ENCODE measurements around the gene SNX3.

The SNX3 gene

DNA sequence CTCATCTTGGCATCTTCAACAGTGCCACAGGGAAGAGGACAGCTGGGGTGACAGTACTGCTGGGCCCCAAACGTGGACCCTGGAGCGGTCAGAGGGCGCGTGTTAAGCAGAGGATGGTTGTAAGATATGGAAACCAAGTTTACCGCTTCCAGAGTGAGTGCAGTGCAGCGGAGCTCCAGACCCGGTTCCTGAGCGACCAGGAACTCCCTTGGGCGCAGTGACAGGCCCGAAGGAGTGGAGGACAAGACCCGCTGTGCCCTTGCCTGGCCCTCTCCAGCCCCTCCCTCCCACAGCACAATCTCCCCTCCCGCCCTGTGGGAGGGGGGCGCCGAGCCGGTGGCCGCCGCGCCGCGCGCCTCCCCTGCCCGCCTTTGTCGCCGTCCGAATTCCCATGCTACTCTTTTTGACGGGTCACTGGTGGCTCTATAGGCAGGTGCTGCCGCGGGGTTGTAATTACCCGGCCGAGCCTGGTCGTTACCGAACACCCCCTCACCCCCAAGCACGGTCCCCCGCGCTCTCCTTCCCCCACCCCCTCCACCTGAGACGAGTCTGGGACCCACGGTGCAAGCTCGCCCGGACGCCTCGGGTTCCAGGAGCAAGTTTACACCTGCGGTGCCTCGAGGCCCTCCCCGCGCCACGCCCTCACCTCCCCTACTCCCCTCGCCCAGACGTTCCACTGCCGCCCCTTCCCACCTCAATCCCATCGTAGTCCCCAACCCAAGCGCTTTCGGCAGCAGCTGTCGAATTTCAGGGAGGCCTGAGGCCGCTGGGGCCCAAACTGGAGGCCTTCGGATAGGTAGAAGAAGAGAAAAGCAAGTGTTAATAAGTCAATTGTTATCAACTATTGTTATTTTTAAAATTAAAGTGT, 91.1 kb downstream of the SNX3 start:
- no peak for DNase-seq

DNA sequence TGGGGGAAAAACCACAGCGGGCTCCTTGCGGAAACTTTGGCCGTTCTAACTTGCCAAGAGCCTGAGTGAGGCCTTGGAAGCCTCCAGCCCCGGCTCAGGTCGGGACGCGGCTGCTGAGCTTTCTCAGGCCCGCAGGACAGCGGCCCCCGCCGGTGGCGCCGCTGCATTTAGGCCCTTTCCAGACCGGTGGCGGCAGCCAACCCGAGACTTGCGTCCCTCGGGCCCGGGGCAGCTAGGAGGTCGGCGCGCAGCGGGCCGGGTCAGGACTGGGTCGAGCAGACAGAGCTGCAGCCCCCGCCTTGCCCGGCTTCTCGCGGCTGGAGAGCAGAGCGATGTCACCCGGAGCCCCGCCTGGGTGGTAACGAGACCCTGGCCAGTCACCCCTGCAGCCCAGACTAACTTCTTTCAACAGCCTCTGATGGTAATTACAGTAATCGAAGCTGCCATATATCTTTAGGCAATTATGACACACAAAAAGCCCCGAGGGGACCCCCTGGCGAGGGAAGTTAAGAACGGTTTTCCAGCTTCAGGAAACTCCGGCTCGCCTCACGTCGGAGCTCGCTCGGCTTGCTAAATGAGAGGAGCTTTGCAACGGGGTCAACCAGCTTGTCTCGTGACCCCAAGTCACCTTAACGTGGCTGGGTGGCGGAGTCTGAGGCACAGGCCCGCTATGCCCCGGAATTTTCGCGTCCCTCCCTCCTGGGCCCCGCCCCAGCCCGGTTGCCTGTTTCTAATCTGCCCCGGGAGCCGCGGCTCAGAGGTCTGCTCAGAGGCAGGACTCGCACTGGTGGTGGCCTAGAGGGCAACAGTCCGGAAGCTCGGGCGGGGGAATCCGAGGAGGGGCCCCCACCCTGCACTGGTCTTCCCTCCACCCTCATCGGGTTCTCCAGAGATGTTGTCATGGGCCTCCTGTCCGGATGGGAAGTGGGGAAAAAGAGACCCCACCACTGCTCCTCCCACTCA, 92.1 kb downstream of the SNX3 start:
- no peak for DNase-seq

DNA sequence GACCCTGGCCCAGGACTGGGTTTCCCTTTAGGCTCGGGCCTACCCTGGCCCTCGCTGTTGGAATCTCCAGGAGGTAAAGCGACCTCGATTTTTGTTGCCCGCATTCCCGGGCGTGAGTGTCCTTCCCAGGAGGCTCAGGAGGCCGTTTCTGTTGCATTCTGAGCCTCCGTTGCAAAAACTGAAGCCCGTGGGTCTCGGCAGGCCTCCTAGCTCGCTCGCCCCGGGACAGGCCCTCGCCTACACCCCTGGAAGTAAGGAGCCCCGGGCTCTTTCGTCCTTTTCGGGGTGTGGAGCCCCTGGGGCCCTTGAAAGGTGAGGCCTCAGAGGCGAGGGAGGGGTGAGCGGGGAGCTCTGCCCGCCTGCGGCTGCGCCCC, 92.8 kb downstream of the SNX3 start:
- DNase-seq, result no peak

DNA sequence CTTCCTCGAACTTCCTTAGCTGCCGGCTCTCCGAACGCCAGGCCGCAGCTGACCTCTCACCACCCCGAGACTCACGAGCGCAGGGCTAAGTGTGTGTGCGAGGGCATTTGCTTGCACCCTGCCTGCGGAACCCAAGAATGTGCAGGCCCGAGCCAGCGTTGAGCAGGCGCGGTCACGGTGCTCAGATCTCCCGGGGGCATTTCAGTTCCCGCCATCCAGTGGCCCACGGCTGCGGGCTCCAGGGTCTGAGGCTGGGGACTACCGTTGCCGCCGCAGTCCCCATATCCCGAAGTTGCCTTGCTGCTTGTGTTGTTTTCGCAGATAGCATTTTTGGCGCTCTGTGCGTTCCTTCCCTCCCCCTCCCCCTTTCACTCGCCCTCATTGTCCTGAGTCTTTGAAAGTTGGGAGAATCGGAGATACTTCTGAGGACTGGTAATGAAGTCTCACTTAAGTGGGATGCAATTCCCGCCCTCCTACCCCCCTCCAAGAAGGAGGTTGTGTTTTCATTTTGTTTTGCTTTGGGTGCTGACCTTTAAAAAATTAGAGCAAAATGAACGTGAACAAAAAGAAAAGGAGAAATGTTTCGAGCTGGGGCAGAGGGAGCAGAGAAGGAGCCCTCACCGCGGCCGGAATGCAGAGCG, 93.3 kb downstream of the SNX3 start:
- DNase-seq, result no peak

DNA sequence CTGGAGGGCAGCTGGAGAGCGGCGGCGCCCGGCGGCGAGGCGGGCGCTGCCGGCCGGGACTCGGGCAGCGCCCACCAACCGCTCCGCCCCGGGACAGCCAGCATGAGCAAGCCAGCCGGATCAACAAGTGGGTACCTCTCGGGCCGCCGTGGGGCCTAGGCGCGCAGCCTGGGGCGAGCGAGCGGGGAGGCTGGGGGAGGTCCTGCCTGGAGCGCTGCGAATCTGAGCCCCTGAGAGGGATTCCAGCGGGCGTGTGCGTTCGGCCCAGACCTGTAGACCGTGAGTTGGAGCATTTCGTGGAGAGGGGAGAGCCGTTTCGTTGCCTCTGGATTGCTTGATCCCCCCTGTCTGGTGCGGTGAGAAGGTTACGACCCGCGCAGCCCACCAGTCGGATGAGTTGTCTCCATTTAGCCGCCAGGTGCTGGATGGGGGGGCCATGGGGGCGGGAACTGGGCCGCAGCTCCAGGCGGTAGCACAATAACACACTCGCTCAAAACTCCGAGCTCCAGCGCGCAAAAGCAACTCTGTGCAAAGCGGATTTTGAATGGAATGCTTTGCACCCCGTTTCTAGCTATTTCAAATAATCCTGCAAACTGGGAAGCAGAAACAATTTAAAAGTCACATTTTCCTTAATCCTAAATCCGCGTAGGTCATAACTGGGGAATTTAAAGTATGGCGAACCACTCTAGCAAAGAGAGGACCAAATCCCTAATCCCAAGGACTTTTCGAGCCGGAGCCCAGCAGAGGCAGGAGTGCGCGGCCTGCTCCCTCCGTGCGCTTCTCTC, 94.0 kb downstream of the SNX3 start:
- no peak for DNase-seq

DNA sequence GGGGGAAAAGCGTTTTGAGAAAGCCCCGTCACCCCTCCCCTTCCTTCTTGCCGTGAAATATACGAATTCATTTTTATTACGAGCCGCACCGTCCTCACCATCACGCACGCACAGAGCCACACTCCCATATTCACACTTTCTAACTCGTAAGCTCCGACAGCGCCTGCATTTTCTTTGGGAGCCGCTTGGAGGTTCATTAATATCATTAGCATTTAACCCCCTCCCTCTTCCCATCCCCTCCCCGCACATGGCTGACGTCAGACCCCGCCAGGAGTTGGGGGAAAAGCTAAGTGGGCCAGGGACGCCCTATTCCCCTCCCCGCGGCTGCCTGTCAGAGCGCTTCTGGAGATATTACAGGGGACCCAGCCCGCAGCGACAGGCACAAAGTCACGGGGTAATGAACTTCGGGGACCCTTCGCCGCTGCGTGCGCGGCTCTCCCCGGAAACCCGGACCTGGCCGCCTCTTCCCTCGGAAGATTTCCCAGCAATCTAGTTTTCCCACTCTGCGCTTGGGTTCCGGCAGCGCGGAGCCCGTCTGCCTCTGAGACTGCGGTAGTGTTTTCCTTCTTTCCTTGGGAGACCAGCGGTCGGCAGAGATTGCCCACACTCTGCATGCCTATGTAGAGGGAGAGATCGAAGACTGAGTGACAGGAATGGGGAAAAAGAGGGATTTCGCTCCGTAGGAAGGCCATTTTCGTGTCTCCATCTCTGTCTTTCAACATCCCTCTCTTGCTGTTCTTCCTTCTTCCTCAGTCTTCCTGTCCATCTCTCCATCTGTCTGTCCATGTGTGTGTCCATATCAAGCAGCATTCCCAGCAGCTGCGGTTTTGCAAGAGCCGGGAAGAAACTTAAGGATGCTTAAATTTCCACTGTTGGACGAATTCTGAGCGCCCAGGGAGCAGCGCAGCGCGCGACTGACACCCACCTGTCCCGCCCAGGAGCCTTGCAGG, 94.9 kb downstream of the SNX3 start, which contains the start of gene NR2E1:
TSS of gene NR2E1 (plus strand) at position 309 of the 950 bp plus-strand sequence. CDS start 744 bp downstream, outside the sequence.
- no peak for DNase-seq

DNA sequence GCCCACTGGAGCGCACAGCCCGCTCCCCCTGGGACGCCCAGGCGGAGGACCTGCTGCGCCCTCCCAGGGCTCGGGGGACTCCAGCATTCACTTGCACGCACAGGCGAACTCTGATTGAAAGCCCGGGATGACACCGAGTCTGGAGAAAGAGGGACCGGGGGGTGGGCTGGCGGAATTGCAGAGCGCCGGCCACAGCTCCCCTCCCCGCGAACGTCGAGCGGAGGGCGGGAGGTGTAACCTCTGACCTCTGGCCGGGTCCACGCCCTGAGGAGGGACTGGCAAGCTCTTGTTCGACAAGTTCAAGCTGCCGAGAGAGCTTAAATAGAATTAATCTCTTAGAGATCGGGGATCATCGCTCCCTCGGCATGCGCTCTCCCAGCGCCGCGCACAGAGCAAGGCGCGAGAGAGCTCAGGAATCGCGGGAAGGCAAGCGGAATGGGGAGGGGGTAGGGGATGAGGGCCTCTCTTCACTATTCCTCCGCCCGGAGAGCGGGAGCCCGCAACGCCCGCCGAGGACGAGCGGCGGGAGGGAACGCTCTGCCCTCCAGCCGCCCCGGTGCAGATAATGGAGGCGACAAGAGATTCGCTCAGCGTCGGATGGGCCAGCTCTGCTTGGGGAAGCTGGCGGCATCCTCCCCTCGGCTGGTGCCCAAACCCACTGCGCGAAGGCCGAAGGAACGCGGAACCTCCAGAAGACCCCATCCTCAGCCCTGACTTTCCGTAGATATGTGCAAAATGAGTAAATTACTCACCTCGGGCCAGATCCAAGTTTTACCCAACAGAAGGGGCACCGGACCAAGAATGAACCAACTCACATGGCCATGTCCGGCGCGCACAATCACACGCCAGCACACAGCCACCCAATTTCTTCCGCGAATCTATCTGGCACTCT, 95.8 kb downstream of the SNX3 start:
- no peak for DNase-seq

DNA sequence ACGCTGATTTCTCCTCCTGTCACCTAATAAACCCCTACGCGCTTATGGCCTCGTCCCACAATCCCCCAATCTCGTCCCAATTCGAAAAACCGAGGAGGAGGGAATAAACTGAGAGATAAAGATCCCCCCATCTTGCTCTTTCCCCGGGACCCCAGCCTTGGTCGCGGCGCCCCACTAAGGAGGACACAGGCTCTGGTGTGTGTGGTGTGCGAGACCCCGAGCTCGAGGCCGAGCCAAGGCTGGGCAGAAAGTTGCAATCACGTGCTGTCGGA, 96.4 kb downstream of the SNX3 start:
- no peak for DNase-seq

DNA sequence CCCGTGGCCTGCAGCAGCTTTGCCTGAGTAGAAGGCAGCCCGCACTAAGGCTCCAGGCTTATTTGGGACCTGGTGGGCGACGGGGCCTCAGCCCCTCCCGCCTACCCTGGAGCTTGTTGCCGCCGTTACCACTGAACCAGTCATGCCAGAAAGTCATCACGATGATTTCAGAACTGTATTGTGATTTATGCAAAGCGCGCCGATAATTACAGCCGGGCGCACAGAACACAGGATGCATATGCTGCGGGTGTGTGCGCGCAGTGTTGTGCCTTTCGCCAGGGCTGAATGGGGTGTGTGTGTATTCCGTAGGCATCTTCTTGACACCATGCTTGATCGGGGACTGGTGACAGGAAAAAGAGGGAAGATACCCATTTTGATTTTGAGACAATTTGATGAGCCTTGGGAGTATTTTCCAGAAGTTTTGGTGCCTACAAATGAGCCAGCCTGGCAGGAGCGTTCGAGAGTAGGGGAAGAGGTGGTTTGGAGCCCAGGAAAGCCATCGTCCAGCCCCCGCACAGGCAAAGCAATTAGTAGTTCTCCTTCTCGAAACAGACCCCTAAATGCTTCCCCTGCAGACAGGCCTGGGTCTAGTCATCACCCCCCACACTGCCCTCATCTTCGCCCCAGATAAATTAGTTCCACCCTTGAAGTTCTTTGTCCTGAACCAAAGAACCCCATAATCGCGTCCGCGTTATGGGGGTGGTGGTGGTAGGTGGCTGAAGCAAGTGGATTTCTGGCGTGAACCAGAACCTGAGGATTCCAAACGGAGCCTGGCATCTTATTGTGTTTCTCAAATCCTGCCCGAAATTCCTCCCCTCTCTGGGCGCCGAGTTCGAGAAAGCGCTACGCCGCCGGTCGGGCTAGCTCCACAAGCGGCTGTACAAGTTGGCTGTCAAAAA, 96.9 kb downstream of the SNX3 start:
- no peak for DNase-seq

DNA sequence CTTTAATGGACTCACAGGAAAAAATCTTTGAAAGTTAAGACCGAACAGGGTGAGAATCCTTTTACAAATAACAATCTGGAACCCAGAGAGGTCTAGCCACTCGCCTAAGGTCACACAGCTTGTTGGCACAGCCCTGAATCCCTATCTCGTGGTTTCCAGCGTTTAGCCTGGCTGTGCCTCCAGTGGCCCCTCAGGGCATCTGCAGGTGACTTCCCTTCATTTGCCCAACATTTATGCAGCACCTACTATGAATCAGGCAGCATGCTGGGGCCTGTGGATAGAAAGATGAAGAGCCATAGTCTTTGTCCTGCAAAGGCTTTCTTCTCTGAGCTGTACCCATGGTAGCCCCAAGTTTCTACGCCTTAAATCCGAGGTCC, 97.6 kb downstream of the SNX3 start:
- no peak for DNase-seq

DNA sequence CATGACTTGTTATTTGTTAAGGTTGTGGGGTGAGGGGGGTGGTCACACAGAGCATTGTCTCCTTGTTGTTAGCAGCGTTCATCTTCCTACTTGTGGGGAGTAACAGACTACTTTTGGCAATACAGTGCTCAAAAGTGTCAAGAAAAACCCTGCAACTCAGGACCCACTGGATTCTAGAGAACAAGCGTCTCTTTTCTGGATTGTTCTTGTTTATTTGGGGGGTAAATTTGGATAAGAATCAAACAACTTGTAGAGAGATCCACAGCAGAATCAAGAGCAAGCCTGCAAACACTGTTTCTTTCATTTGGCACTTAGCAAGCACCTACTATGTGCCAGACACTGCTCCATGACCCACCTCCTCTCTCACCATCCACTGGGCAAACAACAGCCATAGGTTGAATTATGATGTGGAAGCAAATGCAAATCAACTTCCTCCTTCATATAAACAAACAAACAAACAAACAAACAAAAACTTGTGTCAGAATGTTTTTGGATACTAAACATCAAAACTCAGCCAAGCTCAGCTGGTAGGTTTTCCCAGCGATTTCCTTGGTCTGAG, 99.0 kb downstream of the SNX3 start:
- no peak for DNase-seq

All from activated effector memory CD4-positive, alpha-beta T cell treated with anti-CD3 and anti-CD28 coated beads, Interleukin-2, amount 50 U/mL, for 16 hours (primary cell).